B cell (primary cell): ENCODE data around the gene MAN1B1. TPM values are rescaled to one million over a fixed set of nuclear protein-coding genes. Genes with fewer than 3 reads are reported as not detected.

Experiments used
- ATAC-seq: fragments of 200-7000 bp; cut with Tn5 transposase; one replicate; pipeline ENCODE4 v1.10.0; 2021; ENCODE audit warnings: low read depth, mild to moderate bottlenecking, moderate number of reproducible peaks, moderate library complexity
- CTCF ChIA-PET: fragments of 350-600 bp; sonication (Branson Sonifier 250); formaldehyde crosslinking; loops from one replicate; lab custom pipeline; 2021; ENCODE audit warnings: antibody characterized with exemption, inconsistent platforms; lab: Charles Lee
- POLR2A ChIA-PET: fragments of 350-600 bp; sonication (Branson Sonifier 250); formaldehyde crosslinking; loops from one replicate; lab custom pipeline; 2021; ENCODE audit warnings: antibody characterized with exemption; lab: Charles Lee
- DNase-seq: peaks from one replicate; pipeline ENCODE4 v3.0.0; 2013
- H2AFZ ChIP-seq: 2 replicates; pipeline ENCODE4 v1.6.1; 2012; ENCODE audit warnings: mild to moderate bottlenecking, low read depth, low read length; ENCODE audit not compliant: insufficient read depth, poor library complexity, severe bottlenecking
- H3K27ac ChIP-seq, 2 donors: 1 replicate in 1 of 2; 2 replicates in 1 of 2; pipeline ENCODE4 v1.5.1; 2012 to 2013; ENCODE audit warnings: low read length in 2 of 2, mild to moderate bottlenecking in 2 of 2, moderate library complexity in 1 of 2
- H3K27me3 ChIP-seq, 4 experiments: fragments of 200-600 bp in 1 of 4; sonication (generic) in 1 of 4; replicated peaks in 1 of 4; 1 replicate in 2 of 4; 2 replicates in 2 of 4; pipeline versions ENCODE4 v1.6.1 to v1.7.0; 2013 to 2016; ENCODE audit warnings: low read length in 3 of 4, mild to moderate bottlenecking in 2 of 4, mixed read lengths in 1 of 4, moderate library complexity in 1 of 4; ENCODE audit not compliant: insufficient read depth in 4 of 4, control insufficient read depth in 3 of 4; ENCODE audit errors: control extremely low read depth in 1 of 4
- H3K36me3 ChIP-seq, 2 experiments: replicated peaks in 1 of 2; 1 replicate in 1 of 2; 2 replicates in 1 of 2; pipeline versions ENCODE4 v1.6.1 to v1.7.1; 2013; ENCODE audit warnings: low read length in 1 of 2; ENCODE audit not compliant: insufficient read depth in 2 of 2, control insufficient read depth in 1 of 2; ENCODE audit errors: control extremely low read depth in 1 of 2, extremely low read depth in 1 of 2
- H3K4me1 ChIP-seq, 2 donors: fragments of 200-600 bp in 1 of 2; sonication (generic) in 1 of 2; 1 replicate in 1 of 2; 2 replicates in 1 of 2; pipeline versions ENCODE4 v1.5.1 to v1.6.1; 2013 to 2017; ENCODE audit warnings: low read length in 2 of 2; ENCODE audit not compliant: control insufficient read depth in 2 of 2, insufficient read depth in 2 of 2
- H3K4me2 ChIP-seq: replicated peaks from 2 replicates; pipeline ENCODE3; 2012; ENCODE audit warnings: mild to moderate bottlenecking, low read depth, low read length; ENCODE audit not compliant: poor library complexity, severe bottlenecking
- H3K4me3 ChIP-seq, 5 experiments: fragments of 200-600 bp in 1 of 5; sonication (generic) in 1 of 5; 1 replicate in 3 of 5; 2 replicates in 2 of 5; pipeline versions ENCODE4 v1.5.1 to v1.7.0; 2011 to 2016; ENCODE audit warnings: low read length in 4 of 5, mild to moderate bottlenecking in 4 of 5, low read depth in 2 of 5, control low read depth in 1 of 5, moderate library complexity in 1 of 5; ENCODE audit not compliant: insufficient read depth in 1 of 5; ENCODE audit errors: control extremely low read depth in 1 of 5, extremely low read depth in 1 of 5
- H3K79me2 ChIP-seq: fragments of 200-600 bp; sonication (generic); one replicate; pipeline ENCODE4 v1.6.0; 2016; ENCODE audit warnings: low read length; ENCODE audit not compliant: control insufficient read depth, insufficient read depth
- H3K9ac ChIP-seq: fragments of 200-600 bp; sonication (generic); 2 replicates; pipeline ENCODE4 v1.6.1; 2017; ENCODE audit warnings: mild to moderate bottlenecking, low read length, moderate library complexity
- H3K9me3 ChIP-seq, 3 donors: one replicate each; pipeline versions ENCODE4 v1.6.1 to v1.7.1; 2013; ENCODE audit warnings: low read length in 2 of 3; ENCODE audit not compliant: control insufficient read depth in 2 of 3, insufficient read depth in 1 of 3; ENCODE audit errors: control extremely low read depth in 1 of 3
- H4K20me1 ChIP-seq: 2 replicates; pipeline ENCODE4 v1.6.0; 2012; ENCODE audit warnings: mild to moderate bottlenecking, low read length; ENCODE audit not compliant: insufficient read depth, control insufficient read depth, poor library complexity, severe bottlenecking
- H3K27ac Mint-ChIP-seq: one replicate; pipeline ENCODE4 v1.8.0; 2021; ENCODE audit warnings: mixed read lengths
- H3K27me3 Mint-ChIP-seq: one replicate; pipeline ENCODE4 v1.8.0; 2021; ENCODE audit warnings: mixed read lengths
- H3K4me1 Mint-ChIP-seq: one replicate; pipeline ENCODE4 v1.8.0; 2021; ENCODE audit warnings: mixed read lengths
- H3K4me3 Mint-ChIP-seq: one replicate; pipeline ENCODE4 v1.8.0; 2021; ENCODE audit warnings: mixed read lengths
- H3K9me3 Mint-ChIP-seq: one replicate; pipeline ENCODE4 v1.8.0; 2022; ENCODE audit warnings: mixed read lengths; ENCODE audit not compliant: insufficient read depth
- EZH2 ChIP-seq: IDR thresholded peaks from 2 replicates; pipeline ENCODE4 v1.6.1; 2012; ENCODE audit warnings: borderline replicate concordance, low read depth, mild to moderate bottlenecking, moderate library complexity, low read length; ENCODE audit not compliant: insufficient read depth, poor library complexity, severe bottlenecking
- whole genome bisulfite sequencing: methylation state at CpG from one replicate; pipeline ENCODE4 v1.1.5; 2013; ENCODE audit warnings: missing lambda C conversion rate; ENCODE audit not compliant: insufficient coverage; 5-methylcytosine and 5-hydroxymethylcytosine counted together
- intact Hi-C: fragments of 100-400 bp; cut with micrococcal nuclease; formaldehyde crosslinking; loops from one replicate; pipeline ENCODE4 v1.10.0; 2022
- polyA plus RNA-seq: library from polyadenylated mRNA; depleted of rRNA; stranded (reverse); fragments of >200 nt; gene quantifications from 2 replicates; pipeline ENCODE4 v1.2.3, GENCODE V29; 2012
- total RNA-seq, 2 donors: library from RNA; stranded (reverse); fragments of 120-200 nt in 1 of 2; gene quantifications; 1 replicate in 1 of 2; 2 replicates in 1 of 2; pipeline versions ENCODE4 v1.2.3 to v1.2.4, GENCODE V29; 2013 to 2022
- TF ChIP-seq, protein P1 (sequence below): fragments of 200-600 bp; IDR thresholded peaks from one replicate; pipeline ENCODE4 v1.8.0; 2022; ENCODE audit warnings: antibody characterized with exemption, mild to moderate bottlenecking

The MAN1B1 gene
- total and polyA plus RNA-seq, 2 donors (not counting 1 experiment from before 2014, with no cell fraction given), result 47.0 to 68.4 TPM

DNA sequence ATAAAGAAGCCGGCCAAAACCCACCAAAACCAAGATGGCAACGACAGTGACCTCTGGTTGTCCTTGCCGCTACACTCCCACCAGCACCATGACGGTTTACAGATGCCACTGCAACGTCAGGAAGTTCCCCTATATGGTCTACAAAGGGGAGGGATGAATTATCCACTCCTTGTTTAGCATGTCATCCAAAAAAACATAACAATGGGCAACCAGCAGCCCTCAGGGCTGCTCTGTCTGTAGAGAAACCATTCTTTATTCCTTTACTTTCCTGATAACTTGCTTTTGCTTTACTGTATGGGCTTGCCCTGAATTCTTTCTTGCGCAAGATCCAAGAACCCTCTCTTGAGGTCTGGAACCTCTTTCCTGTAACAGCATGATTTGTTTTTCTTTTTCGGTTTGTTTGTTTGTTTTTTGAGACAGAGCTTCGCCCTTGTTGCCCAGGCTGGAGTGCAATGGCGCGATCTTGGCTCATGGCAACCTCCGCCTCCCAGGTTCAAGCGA is 11.5 kb upstream of the MAN1B1 start:
- Histone ChIP-seq H3K9ac (no peak overlapping the region), H2AFZ (no peak overlapping the region), H3K9me3 (no peaks in the 10 kb centered on the region), H3K27ac (no peak overlapping the region), H3K27me3 (no peaks in the 10 kb centered on the region), H3K4me3 (no peak overlapping the region), H3K4me2 (no peak overlapping the region), H3K4me1 (peaks cover 17 to 34% of the 10 kb centered on the region in 2 donors), H3K79me2 (peaks cover 12% of the 10 kb centered on the region), H4K20me1 (peaks cover 23% of the 10 kb centered on the region), H3K36me3 (peaks cover 0 to 12% of the 10 kb centered on the region in 2 experiments)
- DNase-seq (peak; percentile 17), ATAC-seq (no peak)
- no peaks in the 10 kb centered on the region for H3K9me3 Mint-ChIP-seq
- H3K4me1 Mint-ChIP-seq, result peaks cover 31% of the 10 kb centered on the region
- H3K27ac Mint-ChIP-seq, result no peak overlapping the region
- 100% methylated on average over 4 of the region's 12 CpGs for WGBS
- TF ChIP-seq EZH2, result no peak
- TF ChIP-seq, protein P1, sequence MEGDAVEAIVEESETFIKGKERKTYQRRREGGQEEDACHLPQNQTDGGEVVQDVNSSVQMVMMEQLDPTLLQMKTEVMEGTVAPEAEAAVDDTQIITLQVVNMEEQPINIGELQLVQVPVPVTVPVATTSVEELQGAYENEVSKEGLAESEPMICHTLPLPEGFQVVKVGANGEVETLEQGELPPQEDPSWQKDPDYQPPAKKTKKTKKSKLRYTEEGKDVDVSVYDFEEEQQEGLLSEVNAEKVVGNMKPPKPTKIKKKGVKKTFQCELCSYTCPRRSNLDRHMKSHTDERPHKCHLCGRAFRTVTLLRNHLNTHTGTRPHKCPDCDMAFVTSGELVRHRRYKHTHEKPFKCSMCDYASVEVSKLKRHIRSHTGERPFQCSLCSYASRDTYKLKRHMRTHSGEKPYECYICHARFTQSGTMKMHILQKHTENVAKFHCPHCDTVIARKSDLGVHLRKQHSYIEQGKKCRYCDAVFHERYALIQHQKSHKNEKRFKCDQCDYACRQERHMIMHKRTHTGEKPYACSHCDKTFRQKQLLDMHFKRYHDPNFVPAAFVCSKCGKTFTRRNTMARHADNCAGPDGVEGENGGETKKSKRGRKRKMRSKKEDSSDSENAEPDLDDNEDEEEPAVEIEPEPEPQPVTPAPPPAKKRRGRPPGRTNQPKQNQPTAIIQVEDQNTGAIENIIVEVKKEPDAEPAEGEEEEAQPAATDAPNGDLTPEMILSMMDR, result no peak
- ChIA-PET CTCF (interaction anchor here (1.9 to 2.8 kb wide), 4 partner anchors 8 to 46 kb away, joined by 4 to 13 read pairs (median 11); partner anchors contain the start of genes MAN1B1 and NPDC1), POLR2A (interaction anchor here (0.5 to 1.0 kb wide), 2 partner anchors 12 to 173 kb away, joined by 3 to 5 read pairs; partner anchors contain the start of gene MAN1B1)
- no peaks in the 10 kb centered on the region for H3K27me3 Mint-ChIP-seq
- no peak overlapping the region for H3K4me3 Mint-ChIP-seq
- intact Hi-C loops, result no loop called here

DNA sequence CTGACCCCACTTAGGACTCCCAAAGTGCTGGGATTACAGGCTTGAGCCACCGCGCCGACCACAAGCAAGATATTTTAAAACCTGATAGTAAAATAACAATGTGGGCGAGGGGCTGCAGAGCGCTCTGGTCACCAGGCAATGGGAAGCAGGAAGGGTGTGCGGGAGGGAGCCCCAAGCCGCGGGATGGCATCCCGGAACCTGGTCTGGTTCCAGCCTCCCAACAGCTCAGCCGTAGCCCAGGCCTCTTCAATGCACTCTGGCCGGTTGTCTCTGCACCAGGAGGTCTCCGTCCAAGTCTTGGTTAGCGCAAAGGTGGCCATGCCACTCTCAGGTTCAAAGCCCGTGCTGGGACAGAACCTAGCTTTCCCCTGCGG is 10.2 kb upstream of the MAN1B1 start:
- H3K27ac Mint-ChIP-seq, result peak overlapping the region; percentile 80
- Histone ChIP-seq H3K79me2 (peaks cover 12% of the 10 kb centered on the region), H3K4me1 (peaks cover 11 to 23% of the 10 kb centered on the region in 2 donors), H3K4me3 (peak overlapping the region in 4 of 5 experiments; percentile 25 to 52 (median 39)), H3K36me3 (peaks cover 0 to 21% of the 10 kb centered on the region in 2 experiments), H3K27ac (peak overlapping the region in 1 of 2 donors; percentile 65), H4K20me1 (peaks cover 26% of the 10 kb centered on the region), H3K4me2 (peak overlapping the region; percentile 96), H3K9ac (peak overlapping the region; percentile 53), H3K27me3 (no peaks in the 10 kb centered on the region), H3K9me3 (no peaks in the 10 kb centered on the region), H2AFZ (peak overlapping the region; percentile 69)
- H3K4me1 Mint-ChIP-seq, result peaks cover 19% of the 10 kb centered on the region
- H3K27me3 Mint-ChIP-seq, result no peaks in the 10 kb centered on the region
- 71% methylated on average over 13 of the region's 15 CpGs for WGBS
- no peak for TF ChIP-seq EZH2
- TF ChIP-seq, protein P1, result no peak
- peak overlapping the region; percentile 78 for H3K4me3 Mint-ChIP-seq
- CTCF ChIA-PET, result interaction anchor here (1.0 to 2.8 kb wide), 6 partner anchors 9 to 41 kb away, joined by 3 to 13 read pairs (median 7); partner anchors contain the start of genes MAN1B1 and NPDC1
- ATAC-seq, result no peak
- no peak for DNase-seq
- no peaks in the 10 kb centered on the region for H3K9me3 Mint-ChIP-seq
- intact Hi-C loops, result loop anchor here (1.0 kb wide), 1 partner anchor 10 kb away; the partner anchor contains the start of gene MAN1B1
- POLR2A ChIA-PET, result interaction anchor here (0.5 to 2.0 kb wide), 5 partner anchors 8 to 293 kb away, joined by 3 to 17 read pairs (median 6); partner anchors contain the start of gene MAN1B1
